NCI-H82 treated with DMSO at 0.1 percent for 48 hours (cell line): ENCODE results near the gene CTAGE1.
"Not testable (repeated sequence)": the region's sequence is repeated elsewhere in the genome, so short reads cannot be mapped to it uniquely, and the experiment has no call there.

Source experiments
- DNase-seq: peaks from one replicate; lab custom pipeline; 2025; ENCODE audit not compliant: unreplicated experiment; lab: John Stamatoyannopoulos, UW

The CTAGE1 gene

DNA sequence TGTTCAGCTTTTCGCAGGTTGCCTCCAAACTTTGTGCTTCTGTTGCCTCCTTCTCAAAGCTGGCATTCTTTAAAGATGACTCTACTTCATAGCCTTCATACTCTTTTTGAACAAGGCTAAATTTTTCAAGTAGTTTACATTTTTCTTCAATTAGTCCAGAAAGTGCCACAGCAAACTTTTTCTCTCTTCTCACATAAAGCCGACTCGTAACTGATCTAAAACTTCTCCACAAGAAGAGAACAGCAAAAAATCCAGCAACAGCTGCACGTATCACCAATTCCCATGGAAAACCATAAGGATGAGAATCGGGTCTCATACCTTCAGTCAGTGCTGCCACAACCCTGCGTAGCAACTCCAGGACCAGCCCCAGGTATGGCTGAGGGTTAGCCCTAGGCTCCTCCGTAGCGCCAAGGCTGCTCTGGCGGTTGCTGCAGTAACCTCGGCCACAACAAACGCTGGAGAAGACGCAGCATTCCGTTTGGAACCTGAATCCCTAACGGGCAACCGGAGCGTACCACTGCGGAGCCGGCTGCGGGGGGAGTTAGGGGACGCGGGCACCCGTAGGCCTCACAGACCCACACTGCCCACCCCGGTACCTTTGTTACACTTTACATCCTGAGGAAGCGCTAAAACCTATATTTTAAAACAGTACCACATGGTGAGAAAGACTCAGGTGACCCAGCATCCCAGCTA lies at the start of gene CTAGE1:
Gene CTAGE1, minus strand, starts transcription at position 420 of the 693 bp plus-strand sequence. Its CDS starts 104 bp downstream, at position 316.
- DNase-seq, result no peak

- DNase-seq, result no peak
Measured at GRCh38 chr18:22466608-22467395, 49.1 kb upstream of the CTAGE1 start.

DNA sequence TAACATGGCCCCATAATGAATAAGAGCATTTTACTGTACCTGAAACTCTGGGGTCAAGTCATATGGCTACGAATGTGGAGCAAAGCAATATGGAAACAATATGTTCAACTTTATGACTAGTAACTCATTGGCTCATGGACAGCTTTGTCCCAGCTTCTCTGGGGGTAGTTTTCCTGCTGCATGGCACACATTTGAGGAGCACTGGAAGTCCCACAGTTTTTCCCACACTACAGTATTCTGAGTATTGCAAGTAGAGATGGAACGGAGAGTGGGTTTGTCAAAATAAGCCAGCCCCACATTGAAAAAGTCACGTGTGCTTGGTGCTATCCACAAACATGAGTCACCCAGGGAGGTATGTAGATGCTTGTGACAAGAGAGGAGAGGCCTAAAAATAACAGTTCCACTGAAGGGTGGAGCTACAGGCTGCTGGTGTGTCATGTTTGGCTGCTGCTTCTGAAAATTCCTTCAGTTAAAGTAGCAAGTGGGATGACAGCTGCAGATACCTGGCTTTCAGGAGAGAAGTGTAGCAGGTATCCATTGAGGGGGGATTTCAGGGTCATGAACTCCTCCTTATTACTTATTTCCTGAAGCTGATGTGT lies 48.2 kb upstream of the CTAGE1 start:
- no peak for DNase-seq

DNA sequence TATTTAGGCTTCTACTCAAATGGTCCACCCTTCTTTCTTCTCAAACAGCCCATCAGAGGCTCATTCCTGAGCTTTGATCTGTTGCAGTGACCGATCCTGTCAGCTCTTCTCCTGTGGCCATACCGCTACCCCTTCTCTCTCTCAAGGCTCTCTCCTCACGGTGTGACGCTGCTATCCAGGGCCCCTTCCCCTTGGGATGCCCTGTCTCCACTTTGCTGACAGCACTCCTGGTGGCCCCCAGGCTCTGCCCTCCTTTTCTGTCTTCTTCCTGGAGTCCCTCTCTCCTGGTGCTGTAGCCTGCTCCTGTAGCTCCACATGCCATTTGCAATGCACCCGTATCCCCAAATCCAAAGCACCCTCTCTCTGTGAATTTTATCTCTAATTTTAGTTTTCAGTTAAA lies 45.4 kb upstream of the CTAGE1 start:
- no peak for DNase-seq

DNA sequence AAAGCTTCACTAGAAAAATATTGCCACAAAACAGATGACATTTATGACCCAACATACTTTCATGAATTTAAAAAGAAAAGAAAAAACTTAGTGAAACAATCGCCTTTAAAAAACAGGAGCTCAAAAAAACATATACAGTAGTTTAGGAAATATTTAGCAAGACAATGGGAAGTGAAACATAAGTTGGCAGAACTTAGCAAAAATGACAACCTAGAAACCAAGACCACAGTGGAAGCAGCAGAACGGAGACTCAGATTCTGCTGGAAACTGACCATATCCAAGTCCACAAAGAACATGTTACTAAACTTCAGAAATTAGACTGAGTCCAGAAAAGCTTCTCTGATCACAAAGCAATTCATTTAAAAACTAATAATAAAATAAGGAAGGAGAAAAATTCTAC lies 41.8 kb upstream of the CTAGE1 start:
- no peak for DNase-seq

- DNase-seq, result no peak
Measured at GRCh38 chr18:22457524-22457923, 39.8 kb upstream of the CTAGE1 start.

GRCh38 chr18:22456547-22456946 lies 38.8 kb upstream of the CTAGE1 start:
- DNase-seq, result no peak

GRCh38 chr18:22456116-22456480 lies 38.4 kb upstream of the CTAGE1 start:
- no peak for DNase-seq

- DNase-seq, result no peak
Measured at GRCh38 chr18:22455425-22456115, 37.9 kb upstream of the CTAGE1 start.

DNA sequence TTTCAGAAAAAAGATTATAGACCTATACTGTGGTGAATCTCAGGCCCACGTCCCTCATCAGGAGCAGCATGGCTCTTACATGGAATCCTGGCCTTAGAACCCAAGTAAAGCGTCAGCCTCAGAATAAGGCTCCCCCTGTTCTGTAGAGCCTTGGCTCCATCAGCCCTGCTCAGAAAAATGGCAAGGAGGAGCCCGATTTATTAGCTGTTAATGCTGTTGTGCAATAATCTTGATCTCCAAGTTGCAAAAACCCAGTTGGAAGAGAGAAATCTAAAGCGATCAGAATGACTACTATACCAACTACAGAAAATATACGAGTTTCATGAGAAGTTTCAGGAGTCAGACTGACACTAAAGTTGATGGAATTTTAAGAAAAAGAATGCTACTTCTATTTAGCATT lies 35.6 kb upstream of the CTAGE1 start:
- DNase-seq, result no peak

- no peak for DNase-seq
Measured at GRCh38 chr18:22452226-22452668, 34.5 kb upstream of the CTAGE1 start.

- DNase-seq, result no peak
Measured at GRCh38 chr18:22451796-22452195, 34.1 kb upstream of the CTAGE1 start.

- not testable (repeated sequence) for DNase-seq
Measured at GRCh38 chr18:22450766-22451165, 33.1 kb upstream of the CTAGE1 start.

DNA sequence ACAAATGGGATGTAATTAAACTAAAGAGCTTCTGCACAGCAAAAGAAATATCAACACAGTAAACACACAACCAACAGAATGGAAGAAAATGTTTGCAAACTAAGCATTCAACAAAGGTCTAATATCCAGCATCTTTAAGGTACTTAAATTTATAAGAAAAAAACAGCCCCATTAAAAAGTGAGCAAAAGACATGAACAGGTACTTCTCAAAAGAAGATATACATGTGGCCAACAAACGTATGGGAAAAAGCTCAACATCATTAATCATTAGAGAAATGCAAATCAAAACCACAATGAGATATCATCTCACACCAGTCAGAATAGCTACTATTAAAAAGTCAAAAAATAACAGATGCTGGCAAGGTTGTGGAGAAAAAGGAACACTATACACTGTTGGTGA lies 32.6 kb upstream of the CTAGE1 start:
- DNase-seq, result not testable (repeated sequence)

- not testable (repeated sequence) for DNase-seq
Measured at GRCh38 chr18:22449753-22450152, 32.0 kb upstream of the CTAGE1 start.

DNA sequence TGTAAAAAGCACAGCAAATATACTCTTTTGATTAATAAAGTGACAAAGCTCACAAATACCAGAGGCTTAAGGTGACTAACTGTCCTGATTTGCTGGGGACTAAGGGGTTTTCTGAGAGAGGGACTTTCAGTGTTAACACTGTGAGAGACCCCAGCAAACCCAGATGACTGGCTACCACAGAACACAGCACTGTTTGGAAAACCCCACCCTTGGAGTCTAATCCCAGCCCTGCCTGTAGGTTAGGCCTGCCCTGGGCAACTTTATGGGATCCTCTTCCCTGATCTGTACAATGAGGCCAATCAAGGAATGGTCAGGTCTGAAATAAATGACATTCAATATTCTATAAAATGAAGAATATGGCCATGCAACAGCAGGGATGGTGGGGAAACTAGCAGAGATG lies 30.5 kb upstream of the CTAGE1 start:
- DNase-seq, result no peak

DNA sequence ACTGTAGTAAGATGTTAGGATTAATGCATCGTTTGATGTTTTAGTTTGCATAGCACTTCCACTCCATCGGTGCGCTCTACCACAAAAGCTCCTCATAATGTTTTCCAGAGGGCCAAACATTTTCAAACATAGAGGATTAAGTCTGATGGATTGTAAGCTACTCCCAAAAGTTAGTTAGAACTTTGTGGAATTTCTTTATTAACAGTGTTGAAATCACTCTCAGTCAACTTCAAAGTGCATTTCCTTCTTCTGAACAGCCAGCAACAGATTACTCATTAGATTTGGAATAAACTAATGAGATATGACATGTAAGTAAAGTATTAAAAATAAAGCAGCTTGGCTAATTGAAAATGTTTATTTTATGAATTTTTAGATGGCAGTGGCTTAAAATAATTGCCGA lies 30.1 kb upstream of the CTAGE1 start:
- DNase-seq, result no peak

DNA sequence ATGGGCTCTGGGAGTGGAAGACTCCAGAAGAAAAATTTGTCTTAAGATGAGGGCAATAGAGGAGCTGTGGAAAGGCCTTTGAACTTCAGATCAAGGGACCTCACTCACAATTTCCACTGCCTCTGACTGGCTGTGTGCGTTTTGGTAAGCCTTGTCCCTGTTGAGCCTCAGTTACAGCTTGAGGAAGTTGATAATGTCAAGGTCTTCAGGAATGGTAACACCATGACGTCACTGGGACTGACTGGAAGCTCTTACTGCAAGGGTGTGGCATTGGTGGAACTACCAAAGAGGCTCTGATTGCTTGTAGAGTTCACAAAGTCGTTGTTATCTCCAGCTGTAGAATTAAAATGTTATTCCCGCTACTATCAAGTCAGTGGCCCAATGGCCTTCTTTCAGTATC lies 29.2 kb upstream of the CTAGE1 start:
- DNase-seq, result no peak

GRCh38 chr18:22446325-22446724 lies 28.6 kb upstream of the CTAGE1 start:
- no peak for DNase-seq

DNA sequence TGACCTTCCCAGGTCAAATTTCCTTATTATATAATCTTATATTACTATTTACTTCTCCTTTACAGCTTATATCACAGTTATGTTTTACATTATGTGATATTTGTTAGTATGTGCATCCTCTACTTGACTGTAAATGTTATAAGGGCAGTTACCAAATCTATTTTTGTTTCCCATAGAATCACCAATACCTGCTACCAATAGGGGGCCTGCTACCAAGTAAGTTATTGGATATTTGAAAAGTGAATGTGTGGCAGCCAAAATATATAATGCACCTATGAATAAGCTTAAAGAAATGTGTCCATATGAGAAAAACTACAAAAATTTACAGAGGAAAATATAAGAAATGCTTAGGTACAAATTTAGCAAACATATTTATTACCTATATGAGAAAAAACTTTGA lies 23.9 kb upstream of the CTAGE1 start:
- no peak for DNase-seq

- no peak for DNase-seq
Measured at GRCh38 chr18:22439447-22439846, 21.7 kb upstream of the CTAGE1 start.

GRCh38 chr18:22436136-22436535 lies 18.4 kb upstream of the CTAGE1 start:
- DNase-seq, result no peak
